ENCODE data around the gene B9D2.

Gene B9D2

DNA sequence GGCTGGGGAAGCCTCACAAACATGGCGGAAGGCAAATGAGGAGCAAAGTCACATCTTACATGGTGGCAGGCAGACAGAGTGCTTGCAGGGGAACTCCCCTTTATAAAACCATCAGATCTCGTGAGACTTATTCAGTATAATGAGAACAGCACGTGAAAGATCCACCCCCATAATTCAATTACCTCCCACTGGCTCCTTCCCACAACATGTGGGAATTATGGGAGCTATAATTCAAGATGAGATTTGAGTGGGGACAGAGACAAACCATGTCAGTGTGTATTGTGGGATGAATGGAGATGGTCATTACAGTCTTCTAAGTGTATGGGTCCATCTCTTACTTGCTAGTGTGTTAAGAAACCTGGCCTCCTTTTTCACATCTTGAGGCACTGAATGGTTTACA lies 38.1 kb upstream of the B9D2 start:
- peaks cover 4% of the 10 kb centered on the region for H3K36me3 ChIP-seq (ENCODE audit: control insufficient read depth, insufficient read depth, low read length)
- no peak for TF ChIP-seq CTCF (IDR thresholded peaks at IDR 0.05; ENCODE audit: insufficient read depth, low read length, poor library complexity, severe bottlenecking)
- H3K27me3 ChIP-seq (replicated peaks; ENCODE audit: control insufficient read depth, insufficient read depth, low read length): no peaks in the 10 kb centered on the region
- DNase-seq (ENCODE audit: extremely low read depth, insufficient read length): no peak
- no peak overlapping the region for H3K4me3 ChIP-seq (replicated peaks; ENCODE audit: low read depth, low read length)

DNA sequence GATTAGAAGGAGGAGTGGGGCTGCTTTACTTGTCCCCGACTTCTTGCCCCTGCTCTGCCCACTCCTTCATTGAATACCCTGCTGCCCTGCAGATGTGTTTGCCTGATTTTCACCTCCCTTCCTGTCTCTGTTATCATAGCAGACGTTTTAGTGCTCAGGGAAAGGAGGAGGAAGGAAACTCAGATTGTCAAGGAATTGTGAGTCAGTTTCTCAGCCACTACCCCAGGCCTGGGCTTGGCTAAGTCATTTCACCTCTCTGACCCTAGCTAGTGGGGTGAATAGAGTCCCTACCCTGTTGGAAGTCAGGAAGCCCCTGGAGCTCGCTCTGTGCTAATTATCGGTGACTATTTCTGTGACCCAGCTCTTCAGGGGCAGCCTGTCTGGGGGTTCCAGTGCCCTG lies 37.5 kb upstream of the B9D2 start:
- peaks cover 4% of the 10 kb centered on the region for H3K36me3 ChIP-seq (ENCODE audit: control insufficient read depth, insufficient read depth, low read length)
- DNase-seq (ENCODE audit: extremely low read depth, insufficient read length): no peak
- H3K4me3 ChIP-seq (replicated peaks; ENCODE audit: low read depth, low read length): no peak overlapping the region
- no peaks in the 10 kb centered on the region for H3K27me3 ChIP-seq (replicated peaks; ENCODE audit: control insufficient read depth, insufficient read depth, low read length)
- no peak for TF ChIP-seq CTCF (IDR thresholded peaks at IDR 0.05; ENCODE audit: insufficient read depth, low read length, poor library complexity, severe bottlenecking)

- no peak overlapping the region for H3K4me3 ChIP-seq (replicated peaks; ENCODE audit: low read depth, low read length)
- H3K36me3 ChIP-seq (ENCODE audit: control insufficient read depth, insufficient read depth, low read length): peaks cover 4% of the 10 kb centered on the region
- H3K27me3 ChIP-seq (replicated peaks; ENCODE audit: control insufficient read depth, insufficient read depth, low read length): no peaks in the 10 kb centered on the region
- no peak for TF ChIP-seq CTCF (IDR thresholded peaks at IDR 0.05; ENCODE audit: insufficient read depth, low read length, poor library complexity, severe bottlenecking)
- DNase-seq (ENCODE audit: extremely low read depth, insufficient read length): no peak
Measured at GRCh38 chr19:41399525-41399924, 35.6 kb upstream of the B9D2 start.

GRCh38 chr19:41399091-41399490 lies 35.1 kb upstream of the B9D2 start:
- no peak for DNase-seq (ENCODE audit: extremely low read depth, insufficient read length)
- H3K4me3 ChIP-seq (replicated peaks; ENCODE audit: low read depth, low read length): peak overlapping the region; percentile 93

GRCh38 chr19:41398598-41398997 lies 34.6 kb upstream of the B9D2 start:
- H3K27me3 ChIP-seq (replicated peaks; ENCODE audit: control insufficient read depth, insufficient read depth, low read length): no peaks in the 10 kb centered on the region
- no peak for TF ChIP-seq CTCF (IDR thresholded peaks at IDR 0.05; ENCODE audit: insufficient read depth, low read length, poor library complexity, severe bottlenecking)
- H3K36me3 ChIP-seq (ENCODE audit: control insufficient read depth, insufficient read depth, low read length): peaks cover 4% of the 10 kb centered on the region
- H3K4me3 ChIP-seq (replicated peaks; ENCODE audit: low read depth, low read length): peak overlapping the region; percentile 93
- DNase-seq (ENCODE audit: extremely low read depth, insufficient read length): no peak

More at GRCh38 chr19:41399091-41399490, 35.1 kb upstream of the B9D2 start:
- H3K36me3 ChIP-seq (ENCODE audit: control insufficient read depth, insufficient read depth, low read length): peaks cover 4% of the 10 kb centered on the region
- TF ChIP-seq CTCF (IDR thresholded peaks at IDR 0.05; ENCODE audit: insufficient read depth, low read length, poor library complexity, severe bottlenecking): no peak
- no peaks in the 10 kb centered on the region for H3K27me3 ChIP-seq (replicated peaks; ENCODE audit: control insufficient read depth, insufficient read depth, low read length)

DNA sequence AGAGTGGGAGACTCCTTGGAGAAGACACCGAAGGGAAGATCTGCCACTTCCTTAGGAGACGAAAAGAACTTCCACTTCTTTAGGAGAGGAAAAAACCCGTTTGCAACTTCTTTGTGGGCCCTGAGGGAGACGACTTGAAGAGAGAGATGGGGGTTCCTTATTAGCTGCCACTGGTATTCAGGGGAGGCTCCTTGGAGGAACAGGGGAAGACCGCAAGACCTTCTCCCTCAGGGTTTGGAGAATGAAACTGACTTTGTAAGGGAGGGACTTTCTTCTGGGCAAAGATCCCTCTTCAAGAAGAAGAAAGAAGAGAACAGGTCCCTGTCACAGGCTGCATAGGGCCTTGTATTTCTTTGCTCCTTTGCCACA lies 34.1 kb upstream of the B9D2 start:
- Histone ChIP-seq H3K36me3 (ENCODE audit: control insufficient read depth, insufficient read depth, low read length) (peaks cover 1% of the 10 kb centered on the region; the same call in 1 of the 2 replicates), H3K4me3 (replicated peaks; ENCODE audit: low read depth, low read length) (peak overlapping the region; percentile 93), H3K27me3 (replicated peaks; ENCODE audit: control insufficient read depth, insufficient read depth, low read length) (no peaks in the 10 kb centered on the region)
- no peak for TF ChIP-seq CTCF (IDR thresholded peaks at IDR 0.05; ENCODE audit: insufficient read depth, low read length, poor library complexity, severe bottlenecking)
- DNase-seq (ENCODE audit: extremely low read depth, insufficient read length): no peak

All from GM06990 (cell line).